Heart left ventricle (tissue), 13 donors: ENCODE data around the gene MIER2.

Experiments
- POLR2A ChIP-seq, 2 donors: fragments of 450-650 bp; IDR thresholded peaks; one replicate each; pipeline ENCODE4 v1.6.1; 2017; ENCODE audit warnings: antibody characterized with exemption in 2 of 2, mild to moderate bottlenecking in 2 of 2, moderate library complexity in 2 of 2
- TF ChIP-seq, protein P1 (sequence below), 12 donors: fragments of 200-600 bp; sonication (generic) in 4 of 12; IDR thresholded peaks; one replicate each; pipeline versions ENCODE4 v1.5.0 to v1.8.0; 2018 to 2022; ENCODE audit warnings: antibody characterized with exemption in 12 of 12, mild to moderate bottlenecking in 5 of 12
- donor health status: ischemic (EF 13 %, LVEDD 7.1; RV severe dilation, severe dysfunction).
- donor health status: DM: no; HTN: yes; CAD: no.
- donor health status: DM: no; HTN: no; CAD: no.
- donor health status: ischemic (EF 25% LVEDD 6.9; RV normal size, moderate dysfunction).
- donor health status: ischemic (EF 25% LVEDD 5.7; RV mildly dilated, moderate dysfunction).
- donor health status: ischemic (EF 35%, LVEDD 5.7; RV mildly dilated, moderate dysfunction).
- donor health status: nonischemic (EF 11% LVEDD 7.7; RV severe dilation, severe dysfunction).
- donor health status: DM: yes; HTN: yes; CAD: no.
- donor health status: PGD.
- donor health status: ischemic (EF 29% LVEDD 5.4; RV normal size, mild dysfunction).
- donor health status: nonischemic (EF 23%, LVEDD 6.1; RV moderate dilation, normal function).

- TF ChIP-seq, protein P1, sequence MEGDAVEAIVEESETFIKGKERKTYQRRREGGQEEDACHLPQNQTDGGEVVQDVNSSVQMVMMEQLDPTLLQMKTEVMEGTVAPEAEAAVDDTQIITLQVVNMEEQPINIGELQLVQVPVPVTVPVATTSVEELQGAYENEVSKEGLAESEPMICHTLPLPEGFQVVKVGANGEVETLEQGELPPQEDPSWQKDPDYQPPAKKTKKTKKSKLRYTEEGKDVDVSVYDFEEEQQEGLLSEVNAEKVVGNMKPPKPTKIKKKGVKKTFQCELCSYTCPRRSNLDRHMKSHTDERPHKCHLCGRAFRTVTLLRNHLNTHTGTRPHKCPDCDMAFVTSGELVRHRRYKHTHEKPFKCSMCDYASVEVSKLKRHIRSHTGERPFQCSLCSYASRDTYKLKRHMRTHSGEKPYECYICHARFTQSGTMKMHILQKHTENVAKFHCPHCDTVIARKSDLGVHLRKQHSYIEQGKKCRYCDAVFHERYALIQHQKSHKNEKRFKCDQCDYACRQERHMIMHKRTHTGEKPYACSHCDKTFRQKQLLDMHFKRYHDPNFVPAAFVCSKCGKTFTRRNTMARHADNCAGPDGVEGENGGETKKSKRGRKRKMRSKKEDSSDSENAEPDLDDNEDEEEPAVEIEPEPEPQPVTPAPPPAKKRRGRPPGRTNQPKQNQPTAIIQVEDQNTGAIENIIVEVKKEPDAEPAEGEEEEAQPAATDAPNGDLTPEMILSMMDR (IDR thresholded peaks at IDR 0.05) = no peak
- TF ChIP-seq POLR2A (IDR thresholded peaks at IDR 0.05) = no peak
These were observed 51.6 kb downstream of the MIER2 start for GRCh38 chr19:292951-293350.
